Stimulated activated CD4-positive, alpha-beta T cell treated with anti-CD3 and anti-CD28 coated beads, Interleukin-1b, Interleukin-23, amount 100 ng/mL, for 4 hours (primary cell): ENCODE results near the gene PCDHA4.
"Not testable (repeated sequence)": the region's sequence is repeated elsewhere in the genome, so short reads cannot be mapped to it uniquely, and the experiment has no call there.

Experiments used
- DNase-seq, 2 donors: peaks; one replicate each; pipeline ENCODE4 v3.0.0-alpha.2; 2020; ENCODE audit warnings: low read depth in 2 of 2

PCDHA4 gene

DNA sequence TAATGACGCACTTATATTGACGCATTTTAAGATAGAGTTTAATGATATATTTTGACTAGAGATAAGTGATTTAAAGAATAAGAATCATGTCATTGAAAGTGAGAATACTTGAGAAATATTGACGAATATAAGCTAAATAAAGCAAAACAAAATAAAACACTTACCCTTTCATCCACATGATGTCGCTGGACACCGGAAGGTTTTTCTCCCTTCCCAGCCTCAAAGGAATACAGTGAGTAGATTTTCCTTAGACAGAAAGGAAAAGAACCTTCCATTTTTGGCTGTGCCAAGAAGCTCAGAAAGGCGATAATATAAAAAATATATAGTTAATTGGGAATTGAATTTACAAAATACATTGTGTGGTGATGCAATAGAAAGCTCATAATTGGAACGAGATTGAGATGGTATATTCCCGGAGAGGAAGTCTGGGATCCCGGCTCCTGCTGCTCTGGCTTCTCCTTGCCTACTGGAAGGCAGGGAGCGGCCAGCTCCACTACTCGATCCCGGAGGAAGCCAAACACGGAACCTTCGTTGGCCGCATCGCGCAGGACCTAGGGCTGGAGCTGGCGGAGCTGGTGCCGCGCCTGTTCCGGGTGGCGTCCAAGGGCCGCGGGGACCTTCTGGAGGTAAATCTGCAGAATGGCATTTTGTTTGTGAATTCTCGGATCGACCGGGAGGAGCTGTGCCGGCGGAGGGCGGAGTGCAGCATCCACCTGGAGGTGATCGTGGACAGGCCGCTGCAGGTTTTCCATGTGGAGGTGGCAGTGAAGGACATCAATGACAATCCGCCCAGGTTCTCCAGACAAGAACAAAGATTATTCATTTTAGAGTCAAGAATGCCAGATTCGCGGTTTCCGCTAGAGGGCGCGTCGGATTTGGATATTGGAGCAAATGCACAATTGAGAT, 14.8 kb downstream of the PCDHA4 start, which contains the start of gene PCDHA5:
PCDHA5 (plus strand) TSS at position 239 of the 906 bp plus-strand sequence.
- no peak for DNase-seq

DNA sequence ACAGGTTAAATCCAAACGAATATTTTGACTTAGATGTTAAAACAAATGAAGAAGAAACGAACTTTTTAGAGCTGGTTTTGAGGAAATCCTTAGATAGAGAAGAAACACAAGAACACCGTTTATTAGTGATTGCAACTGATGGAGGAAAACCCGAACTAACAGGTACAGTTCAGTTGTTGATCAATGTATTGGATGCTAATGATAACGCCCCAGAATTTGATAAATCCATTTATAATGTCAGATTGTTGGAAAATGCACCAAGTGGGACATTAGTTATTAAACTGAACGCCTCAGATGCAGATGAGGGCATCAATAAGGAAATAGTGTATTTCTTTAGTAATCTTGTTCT, 15.4 kb downstream of the PCDHA4 start:
- DNase-seq = no peak

DNA sequence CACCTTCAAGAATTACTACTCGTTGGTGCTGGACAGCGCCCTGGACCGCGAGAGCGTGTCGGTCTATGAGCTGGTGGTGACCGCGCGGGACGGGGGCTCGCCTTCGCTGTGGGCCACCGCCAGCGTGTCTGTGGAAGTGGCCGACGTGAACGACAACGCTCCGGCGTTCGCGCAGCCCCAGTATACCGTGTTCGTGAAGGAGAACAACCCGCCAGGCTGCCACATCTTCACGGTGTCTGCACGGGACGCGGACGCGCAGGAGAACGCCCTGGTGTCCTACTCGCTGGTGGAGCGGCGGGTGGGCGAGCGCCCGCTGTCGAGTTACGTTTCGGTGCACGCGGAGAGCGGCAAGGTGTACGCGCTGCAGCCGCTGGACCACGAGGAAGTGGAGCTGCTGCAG, 16.1 kb downstream of the PCDHA4 start:
- not testable (repeated sequence) for DNase-seq

DNA sequence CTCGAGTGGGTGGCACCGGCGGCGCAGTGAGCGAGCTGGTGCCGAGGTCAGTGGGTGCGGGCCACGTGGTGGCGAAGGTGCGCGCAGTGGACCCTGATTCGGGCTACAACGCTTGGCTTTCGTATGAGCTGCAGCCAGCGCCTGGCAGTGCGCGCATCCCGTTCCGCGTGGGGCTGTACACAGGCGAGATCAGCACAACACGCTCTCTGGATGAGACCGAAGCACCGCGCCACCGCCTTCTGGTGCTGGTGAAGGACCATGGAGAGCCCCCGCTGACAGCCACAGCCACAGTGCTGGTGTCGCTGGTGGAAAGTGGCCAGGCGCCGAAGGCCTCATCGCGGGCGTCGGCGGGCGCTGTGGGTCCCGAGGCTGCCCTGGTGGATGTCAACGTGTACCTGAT, 16.6 kb downstream of the PCDHA4 start:
- DNase-seq = no peak

DNA sequence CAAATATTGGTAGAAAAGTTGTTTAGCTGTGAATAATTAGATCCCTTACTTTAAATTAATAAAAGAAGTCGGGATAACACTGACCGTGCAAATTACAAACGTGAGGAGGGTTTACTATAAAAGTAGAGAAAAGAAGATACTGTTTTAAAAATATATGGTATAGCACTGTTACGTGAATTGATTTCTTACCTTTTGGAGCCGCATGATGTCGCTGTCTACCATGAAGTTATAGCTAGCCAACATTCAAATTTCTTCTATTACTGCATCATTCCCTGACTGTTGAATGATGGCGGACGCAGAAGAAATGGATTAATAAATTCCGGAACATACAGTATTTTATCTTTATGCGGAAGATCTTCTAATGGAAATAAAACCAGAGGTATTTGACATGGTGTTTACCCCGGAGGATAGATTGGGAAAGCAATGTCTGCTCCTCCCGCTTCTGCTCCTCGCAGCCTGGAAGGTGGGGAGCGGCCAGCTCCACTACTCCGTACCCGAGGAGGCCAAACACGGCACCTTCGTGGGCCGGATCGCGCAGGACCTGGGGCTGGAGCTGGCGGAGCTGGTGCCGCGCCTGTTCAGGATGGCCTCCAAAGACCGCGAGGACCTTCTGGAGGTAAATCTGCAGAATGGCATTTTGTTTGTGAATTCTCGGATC, 21.0 kb downstream of the PCDHA4 start, which contains the start of gene PCDHA6:
PCDHA6 (plus strand) TSS at position 257 of the 658 bp plus-strand sequence; CDS start at position 389, 132 bp downstream.
- no peak for DNase-seq

DNA sequence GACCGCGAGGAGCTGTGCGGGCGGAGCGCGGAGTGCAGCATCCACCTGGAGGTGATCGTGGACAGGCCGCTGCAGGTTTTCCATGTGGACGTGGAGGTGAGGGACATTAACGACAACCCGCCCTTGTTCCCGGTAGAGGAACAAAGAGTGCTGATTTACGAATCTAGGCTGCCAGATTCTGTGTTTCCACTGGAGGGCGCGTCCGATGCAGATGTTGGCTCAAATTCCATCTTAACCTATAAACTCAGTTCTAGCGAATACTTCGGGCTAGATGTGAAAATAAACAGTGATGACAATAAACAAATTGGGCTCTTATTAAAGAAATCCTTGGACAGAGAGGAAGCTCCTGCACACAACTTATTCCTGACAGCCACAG, 21.5 kb downstream of the PCDHA4 start:
- no peak for DNase-seq

DNA sequence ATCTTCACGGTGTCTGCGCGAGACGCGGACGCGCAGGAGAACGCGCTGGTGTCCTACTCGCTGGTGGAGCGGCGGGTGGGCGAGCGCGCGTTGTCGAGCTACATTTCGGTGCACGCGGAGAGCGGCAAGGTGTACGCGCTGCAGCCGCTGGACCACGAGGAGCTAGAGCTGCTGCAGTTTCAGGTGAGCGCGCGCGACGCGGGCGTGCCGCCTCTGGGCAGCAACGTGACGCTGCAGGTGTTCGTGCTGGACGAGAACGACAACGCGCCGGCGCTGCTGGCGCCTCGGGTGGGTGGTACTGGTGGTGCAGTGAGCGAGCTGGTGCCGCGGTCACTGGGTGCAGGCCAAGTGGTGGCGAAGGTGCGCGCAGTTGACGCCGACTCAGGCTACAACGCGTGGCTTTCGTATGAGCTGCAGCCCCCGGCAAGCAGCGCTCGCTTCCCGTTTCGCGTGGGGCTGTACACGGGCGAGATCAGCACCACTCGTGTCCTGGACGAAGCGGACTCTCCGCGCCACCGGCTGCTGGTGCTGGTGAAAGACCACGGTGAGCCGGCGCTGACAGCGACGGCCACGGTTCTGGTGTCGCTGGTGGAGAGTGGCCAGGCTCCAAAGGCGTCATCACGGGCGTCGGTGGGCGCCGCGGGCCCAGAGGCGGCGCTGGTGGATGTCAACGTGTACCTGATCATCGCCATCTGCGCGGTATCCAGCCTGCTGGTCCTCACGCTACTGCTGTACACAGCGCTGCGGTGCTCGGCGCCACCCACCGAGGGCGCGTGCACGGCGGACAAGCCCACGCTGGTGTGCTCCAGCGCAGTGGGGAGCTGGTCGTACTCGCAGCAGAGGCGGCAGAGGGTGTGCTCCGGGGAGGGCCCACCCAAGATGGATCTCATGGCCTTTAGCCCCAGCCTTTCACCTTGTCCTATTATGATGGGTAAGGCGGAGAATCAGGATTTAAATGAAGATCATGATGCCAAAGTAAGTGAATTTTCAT, 22.9 kb downstream of the PCDHA4 start:
- not testable (repeated sequence) for DNase-seq

DNA sequence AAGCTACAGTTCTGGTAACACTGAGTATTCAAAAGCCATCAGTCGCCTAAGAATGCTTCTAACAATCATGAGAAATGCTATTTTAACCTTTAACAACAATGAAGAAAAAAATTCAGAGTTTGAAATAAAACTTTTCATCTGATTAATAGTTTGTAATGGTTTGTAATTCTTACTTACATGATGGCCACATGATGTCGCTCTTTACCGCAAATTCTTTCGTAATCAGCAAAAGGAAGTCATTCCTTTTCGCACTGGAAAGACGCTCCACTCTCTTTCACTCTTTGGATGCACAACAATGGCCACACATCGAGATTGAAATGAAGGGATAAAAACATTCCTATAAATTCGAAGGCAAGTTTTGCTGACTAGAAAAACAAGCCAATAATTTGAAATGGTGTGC, 27.1 kb downstream of the PCDHA4 start, which contains the start of gene PCDHA7:
PCDHA7 (plus strand) TSS at position 277 of the 400 bp plus-strand sequence; CDS start at position 392, 115 bp downstream.
- no peak for DNase-seq

DNA sequence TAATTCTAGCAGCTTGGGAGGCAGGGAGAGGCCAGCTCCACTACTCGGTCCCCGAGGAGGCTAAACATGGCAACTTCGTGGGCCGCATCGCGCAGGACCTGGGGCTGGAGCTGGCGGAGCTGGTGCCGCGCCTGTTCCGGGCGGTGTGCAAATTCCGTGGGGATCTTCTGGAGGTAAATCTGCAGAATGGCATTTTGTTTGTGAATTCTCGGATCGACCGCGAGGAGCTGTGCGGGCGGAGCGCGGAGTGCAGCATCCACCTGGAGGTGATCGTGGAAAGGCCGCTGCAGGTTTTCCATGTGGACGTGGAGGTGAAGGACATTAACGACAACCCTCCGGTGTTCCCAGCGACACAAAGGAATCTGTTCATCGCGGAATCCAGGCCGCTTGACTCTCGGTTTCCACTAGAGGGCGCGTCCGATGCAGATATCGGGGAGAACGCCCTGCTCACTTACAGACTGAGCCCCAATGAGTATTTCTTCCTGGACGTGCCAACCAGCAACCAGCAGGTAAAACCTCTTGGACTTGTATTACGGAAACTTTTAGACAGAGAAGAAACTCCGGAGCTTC, 27.7 kb downstream of the PCDHA4 start:
- not testable (repeated sequence) for DNase-seq

DNA sequence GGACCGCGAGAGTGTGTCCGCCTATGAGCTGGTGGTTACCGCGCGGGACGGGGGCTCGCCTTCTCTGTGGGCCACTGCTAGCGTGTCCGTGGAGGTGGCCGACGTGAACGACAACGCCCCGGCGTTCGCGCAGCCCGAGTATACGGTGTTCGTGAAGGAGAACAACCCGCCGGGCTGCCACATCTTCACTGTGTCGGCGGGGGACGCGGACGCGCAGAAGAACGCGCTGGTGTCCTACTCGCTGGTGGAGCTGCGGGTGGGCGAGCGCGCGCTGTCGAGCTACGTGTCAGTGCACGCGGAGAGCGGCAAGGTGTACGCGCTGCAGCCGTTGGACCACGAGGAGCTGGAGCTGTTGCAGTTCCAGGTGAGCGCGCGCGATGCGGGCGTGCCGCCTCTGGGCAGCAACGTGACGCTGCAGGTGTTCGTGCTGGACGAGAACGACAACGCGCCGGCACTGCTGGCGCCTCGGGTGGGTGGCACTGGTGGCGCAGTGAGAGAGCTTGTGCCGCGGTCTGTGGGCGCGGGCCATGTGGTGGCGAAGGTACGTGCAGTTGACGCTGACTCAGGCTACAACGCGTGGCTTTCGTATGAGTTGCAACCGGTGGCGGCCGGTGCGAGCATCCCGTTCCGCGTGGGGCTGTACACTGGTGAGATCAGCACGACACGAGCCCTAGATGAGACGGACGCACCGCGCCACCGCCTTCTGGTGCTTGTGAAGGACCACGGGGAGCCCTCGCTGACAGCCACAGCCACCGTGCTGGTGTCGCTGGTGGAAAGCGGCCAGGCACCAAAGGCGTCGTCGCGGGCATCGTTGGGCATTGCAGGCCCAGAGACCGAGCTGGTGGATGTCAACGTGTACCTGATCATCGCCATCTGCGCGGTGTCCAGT, 29.0 kb downstream of the PCDHA4 start:
- no peak for DNase-seq

DNA sequence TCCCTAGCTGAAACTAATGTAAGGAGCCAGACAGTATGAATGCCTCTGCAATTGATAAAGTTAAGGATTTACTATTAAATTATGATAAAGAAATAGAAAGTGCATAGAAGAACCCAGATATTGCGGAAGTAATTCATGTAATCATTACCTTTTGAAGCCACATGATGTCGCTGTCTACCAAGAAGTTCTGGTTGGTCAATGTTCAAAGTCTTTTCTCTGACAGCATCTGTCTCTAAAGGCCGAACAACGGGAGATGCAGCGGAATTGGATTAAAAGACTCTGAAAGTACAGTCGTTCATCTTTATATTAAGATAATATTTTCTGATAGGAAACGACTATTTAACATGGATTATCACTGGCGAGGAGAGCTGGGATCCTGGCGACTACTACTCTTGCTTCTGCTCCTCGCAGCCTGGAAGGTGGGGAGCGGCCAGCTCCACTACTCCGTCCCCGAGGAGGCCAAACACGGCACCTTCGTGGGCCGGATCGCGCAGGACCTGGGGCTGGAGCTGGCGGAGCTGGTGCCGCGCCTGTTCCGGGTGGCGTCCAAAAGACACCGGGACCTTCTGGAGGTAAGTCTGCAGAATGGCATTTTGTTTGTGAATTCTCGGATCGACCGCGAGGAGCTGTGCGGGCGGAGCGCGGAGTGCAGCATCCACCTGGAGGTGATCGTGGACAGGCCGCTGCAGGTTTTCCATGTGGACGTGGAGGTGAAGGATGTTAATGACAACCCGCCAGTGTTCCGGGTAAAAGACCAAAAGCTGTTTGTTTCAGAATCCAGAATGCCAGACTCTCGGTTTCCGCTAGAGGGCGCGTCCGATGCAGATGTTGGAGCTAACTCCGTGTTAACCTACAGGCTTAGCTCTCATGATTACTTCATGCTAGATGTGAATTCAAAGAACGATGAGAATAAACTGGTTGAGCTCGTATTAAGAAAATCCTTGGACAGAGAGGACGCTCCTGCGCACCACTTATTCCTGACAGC, 34.4 kb downstream of the PCDHA4 start, which contains the start of gene PCDHA8:
PCDHA8 (plus strand) TSS at position 210 of the 985 bp plus-strand sequence; CDS start at position 345, 135 bp downstream.
- DNase-seq = no peak

DNA sequence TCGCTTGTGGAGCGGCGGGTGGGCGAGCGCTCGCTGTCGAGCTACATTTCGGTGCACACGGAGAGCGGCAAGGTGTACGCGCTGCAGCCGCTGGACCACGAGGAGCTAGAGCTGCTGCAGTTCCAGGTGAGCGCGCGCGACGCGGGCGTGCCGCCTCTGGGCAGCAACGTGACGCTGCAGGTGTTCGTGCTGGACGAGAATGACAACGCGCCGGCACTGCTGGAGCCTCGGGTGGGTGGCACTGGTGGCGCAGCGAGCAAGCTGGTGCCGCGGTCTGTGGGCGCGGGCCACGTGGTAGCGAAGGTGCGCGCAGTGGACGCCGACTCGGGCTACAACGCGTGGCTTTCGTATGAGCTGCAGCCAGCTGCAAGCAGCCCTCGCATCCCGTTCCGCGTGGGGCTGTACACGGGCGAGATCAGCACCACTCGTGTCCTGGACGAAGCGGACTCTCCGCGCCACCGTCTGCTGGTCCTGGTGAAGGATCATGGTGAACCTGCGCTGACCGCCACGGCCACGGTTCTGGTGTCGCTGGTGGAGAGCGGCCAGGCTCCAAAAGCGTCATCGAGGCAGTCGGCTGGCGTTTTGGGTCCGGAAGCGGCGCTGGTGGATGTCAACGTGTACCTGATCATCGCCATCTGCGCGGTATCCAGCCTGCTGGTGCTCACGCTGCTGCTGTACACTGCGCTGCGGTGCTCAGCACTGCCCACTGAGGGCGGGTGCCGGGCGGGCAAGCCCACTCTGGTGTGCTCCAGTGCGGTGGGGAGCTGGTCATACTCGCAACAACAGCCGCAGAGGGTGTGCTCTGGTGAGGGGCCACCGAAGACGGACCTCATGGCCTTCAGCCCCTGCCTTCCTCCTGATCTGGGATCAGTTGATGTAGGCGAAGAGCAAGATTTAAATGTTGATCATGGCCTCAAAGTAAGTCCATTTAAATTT, 36.2 kb downstream of the PCDHA4 start:
- no peak for DNase-seq

DNA sequence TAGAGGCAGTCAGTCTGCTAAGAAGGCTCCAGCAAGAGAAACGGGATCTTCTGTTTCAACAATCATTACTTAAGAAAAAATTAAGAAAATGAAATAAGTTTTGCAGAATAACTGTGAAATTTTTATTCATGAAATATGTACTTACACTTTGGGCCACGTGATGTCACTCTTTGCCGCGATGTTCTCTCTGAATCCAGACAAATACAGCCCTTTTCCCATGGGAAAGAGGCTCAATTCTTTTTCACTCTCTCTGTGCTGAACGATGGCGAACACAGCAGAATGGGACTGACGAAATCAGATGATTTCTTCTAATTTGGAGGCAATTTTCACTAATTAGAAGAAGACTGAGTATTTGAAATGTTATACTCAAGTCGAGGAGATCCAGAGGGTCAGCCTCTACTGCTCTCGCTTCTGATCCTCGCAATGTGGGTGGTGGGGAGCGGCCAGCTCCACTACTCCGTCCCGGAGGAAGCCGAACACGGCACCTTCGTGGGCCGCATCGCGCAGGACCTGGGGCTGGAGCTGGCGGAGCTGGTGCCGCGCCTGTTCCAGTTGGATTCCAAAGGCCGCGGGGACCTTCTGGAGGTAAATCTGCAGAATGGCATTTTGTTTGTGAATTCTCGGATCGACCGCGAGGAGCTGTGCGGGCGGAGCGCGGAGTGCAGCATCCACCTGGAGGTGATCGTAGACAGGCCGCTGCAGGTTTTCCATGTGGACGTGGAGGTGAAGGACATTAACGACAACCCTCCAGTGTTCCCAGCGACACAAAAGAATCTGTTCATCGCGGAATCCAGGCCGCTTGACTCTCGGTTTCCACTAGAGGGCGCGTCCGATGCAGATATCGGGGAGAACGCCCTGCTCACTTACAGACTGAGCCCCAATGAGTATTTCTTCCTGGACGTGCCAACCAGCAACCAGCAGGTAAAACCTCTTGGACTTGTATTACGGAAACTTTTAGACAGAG, 41.6 kb downstream of the PCDHA4 start, which contains the start of gene PCDHA9:
PCDHA9 (plus strand) TSS at position 244 of the 964 bp plus-strand sequence; CDS start at position 358, 114 bp downstream.
- not testable (repeated sequence) for DNase-seq

DNA sequence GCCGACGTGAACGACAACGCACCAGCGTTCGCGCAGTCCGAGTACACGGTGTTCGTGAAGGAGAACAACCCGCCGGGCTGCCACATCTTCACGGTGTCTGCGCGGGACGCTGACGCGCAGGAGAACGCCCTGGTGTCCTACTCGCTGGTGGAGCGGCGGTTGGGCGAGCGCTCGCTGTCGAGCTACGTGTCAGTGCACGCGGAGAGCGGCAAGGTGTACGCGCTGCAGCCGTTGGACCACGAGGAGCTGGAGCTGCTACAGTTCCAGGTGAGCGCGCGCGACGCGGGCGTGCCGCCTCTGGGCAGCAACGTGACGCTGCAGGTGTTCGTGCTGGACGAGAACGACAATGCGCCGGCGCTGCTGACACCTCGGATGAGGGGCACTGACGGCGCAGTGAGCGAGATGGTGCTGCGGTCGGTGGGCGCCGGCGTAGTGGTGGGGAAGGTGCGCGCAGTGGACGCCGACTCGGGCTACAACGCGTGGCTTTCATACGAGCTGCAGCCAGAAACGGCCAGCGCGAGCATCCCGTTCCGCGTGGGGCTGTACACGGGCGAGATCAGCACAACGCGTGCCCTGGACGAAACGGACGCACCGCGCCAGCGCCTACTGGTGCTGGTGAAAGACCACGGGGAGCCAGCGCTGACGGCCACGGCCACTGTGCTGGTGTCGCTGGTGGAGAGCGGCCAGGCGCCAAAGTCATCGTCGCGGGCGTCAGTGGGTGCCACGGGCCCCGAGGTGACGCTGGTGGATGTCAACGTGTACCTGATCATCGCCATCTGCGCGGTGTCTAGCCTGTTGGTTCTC, 43.2 kb downstream of the PCDHA4 start:
- DNase-seq = not testable (repeated sequence)
